HuH-7.5 (cell line): ENCODE measurements around the gene EPPIN.
"Not testable (repeated sequence)": the region's sequence is repeated elsewhere in the genome, so short reads cannot be mapped to it uniquely, and the experiment has no call there.

Experiments
- DNase-seq: peaks from one replicate; pipeline ENCODE4 v3.0.0; 2011; ENCODE audit warnings: low spot score

The EPPIN gene

DNA sequence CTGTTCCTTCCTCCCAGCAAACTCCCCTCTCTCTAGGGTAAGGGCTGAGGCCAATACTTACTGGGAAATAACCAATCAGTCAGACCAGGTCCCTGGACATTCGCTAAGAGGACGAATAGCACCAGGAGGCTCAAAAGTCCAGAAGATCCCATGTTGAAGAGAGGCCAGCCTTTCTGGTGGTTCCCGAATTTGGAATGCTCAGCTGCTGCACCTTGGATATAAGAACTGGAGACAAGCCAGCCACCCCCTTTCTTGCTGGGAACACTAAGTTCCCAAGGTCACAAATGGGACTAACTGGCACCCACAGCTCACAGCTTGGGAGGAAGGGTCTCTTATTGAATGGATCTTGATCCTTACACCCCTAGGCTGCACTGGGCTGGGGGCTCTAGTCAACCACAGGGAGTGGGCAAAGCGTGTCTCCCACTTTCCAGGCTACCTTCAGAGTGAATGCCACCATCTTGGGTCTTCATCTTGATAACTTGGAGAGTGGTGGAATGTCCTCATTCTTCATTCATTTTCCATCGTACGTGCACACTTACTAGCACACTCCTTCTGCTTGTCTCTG lies at the start of gene EPPIN:
Gene EPPIN (minus strand): TSS at position 196 of the 565 bp plus-strand sequence. CDS start 44 bp downstream, at position 152.
- no peak for DNase-seq

- DNase-seq = no peak
Observed at GRCh38 chr20:45595235-45595634, 48.0 kb upstream of the EPPIN start.

DNA sequence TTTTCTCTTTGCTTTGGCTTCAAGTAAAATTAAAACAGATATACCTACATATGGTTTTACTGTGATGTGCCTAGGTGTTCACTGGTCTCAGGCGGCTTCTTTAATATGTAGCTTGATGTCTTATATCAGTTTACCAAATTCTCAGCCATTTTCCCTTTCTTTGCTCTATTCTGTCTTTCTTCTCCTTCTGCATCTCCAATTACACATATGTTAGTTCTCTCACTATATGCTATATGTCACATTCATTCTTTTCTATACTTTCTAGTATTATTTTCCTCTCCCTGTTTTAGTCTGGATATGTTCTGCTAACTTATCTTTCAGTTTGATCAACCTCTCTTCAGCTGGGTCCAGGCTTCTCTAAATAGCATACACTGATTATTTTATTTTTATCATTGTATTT lies 46.3 kb upstream of the EPPIN start:
- no peak for DNase-seq

GRCh38 chr20:45592574-45593189 lies 45.5 kb upstream of the EPPIN start:
- no peak for DNase-seq

DNA sequence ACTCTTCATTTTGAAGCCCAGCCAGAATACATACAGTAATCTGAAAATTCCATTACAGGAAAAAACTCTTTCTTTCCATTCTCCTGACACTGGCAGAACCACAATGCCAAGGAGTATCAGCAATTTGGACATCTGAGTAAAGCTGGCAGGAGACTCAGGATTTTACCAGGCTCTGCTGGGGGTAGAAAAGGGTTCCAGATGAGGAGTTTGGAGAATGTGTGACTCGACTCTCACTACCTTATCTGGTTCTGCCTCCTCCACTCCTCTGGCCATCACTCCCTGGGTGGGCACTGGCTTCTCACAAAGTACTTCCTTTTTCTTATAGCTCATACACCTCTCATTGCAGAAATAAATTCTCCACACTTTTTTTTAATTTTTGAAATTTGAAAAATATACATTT lies 42.5 kb upstream of the EPPIN start:
- DNase-seq = no peak

- no peak for DNase-seq
Observed at GRCh38 chr20:45588800-45589199, 41.6 kb upstream of the EPPIN start.

- DNase-seq = not testable (repeated sequence)
Observed at GRCh38 chr20:45585986-45586385, 38.8 kb upstream of the EPPIN start.

GRCh38 chr20:45584294-45584693 lies 37.1 kb upstream of the EPPIN start:
- not testable (repeated sequence) for DNase-seq

DNA sequence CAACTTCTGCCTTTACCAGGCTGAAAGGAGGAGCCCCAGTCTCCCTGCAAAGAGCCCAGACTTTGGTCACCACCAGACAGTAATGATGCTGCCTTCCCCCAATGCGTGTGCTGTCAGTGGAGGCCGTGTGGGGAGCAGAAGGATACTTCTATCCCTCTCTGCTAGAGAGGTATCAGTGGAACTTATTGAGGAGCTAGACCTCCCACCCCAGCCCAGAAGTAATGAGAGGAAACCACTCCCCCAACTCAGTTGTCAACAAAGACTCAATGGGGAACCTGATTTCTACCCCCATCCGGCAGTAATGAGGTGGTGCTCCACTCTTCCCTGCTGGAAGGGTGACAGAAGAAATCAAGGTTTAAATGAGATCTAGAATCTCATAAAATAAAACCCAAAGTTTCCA lies 36.3 kb upstream of the EPPIN start:
- no peak for DNase-seq

DNA sequence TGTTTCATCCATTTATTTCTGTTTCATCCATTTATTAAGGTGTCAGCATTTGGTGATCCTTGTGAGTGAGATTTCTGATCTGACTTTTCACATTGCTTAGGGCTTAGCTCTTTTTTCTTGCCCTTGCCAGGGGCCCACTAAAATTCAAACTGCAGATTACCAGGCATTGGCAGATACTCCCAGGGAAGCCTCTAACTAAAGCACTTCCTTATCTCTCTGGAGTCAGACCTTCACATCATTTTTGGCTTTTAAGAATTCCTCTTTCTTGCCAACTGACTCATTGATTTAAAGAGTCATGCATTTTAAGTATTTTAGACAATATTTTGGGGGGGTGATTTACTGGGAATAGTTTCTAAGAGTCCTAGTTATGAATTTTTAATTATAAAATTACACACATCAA lies 34.5 kb upstream of the EPPIN start:
- no peak for DNase-seq

DNA sequence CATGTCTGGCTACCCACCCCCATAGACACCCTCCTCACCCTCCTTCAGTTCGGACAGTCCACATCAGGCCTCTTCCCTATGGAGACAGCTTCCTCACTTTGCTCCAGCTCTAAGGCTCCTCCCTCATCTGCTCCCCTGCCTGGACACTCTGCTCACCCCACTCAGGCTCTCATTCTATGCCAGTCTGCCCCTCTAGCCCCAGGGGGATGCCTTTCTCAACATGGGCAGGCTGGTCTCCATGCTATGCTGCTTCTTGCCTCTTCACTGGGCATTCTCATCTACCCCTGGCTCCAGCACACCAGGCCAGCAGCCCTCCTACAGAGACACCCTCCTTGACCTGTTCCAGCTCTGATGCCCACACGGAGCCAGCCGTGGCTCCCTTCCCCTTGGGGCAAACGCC lies 32.0 kb upstream of the EPPIN start, which contains the start of gene WFDC8:
Gene WFDC8 (minus strand): TSS at position 101 of the 400 bp plus-strand sequence. CDS start 37 bp downstream, at position 64.
- no peak for DNase-seq

- no peak for DNase-seq
Observed at GRCh38 chr20:45578231-45578630, 31.0 kb upstream of the EPPIN start.

DNA sequence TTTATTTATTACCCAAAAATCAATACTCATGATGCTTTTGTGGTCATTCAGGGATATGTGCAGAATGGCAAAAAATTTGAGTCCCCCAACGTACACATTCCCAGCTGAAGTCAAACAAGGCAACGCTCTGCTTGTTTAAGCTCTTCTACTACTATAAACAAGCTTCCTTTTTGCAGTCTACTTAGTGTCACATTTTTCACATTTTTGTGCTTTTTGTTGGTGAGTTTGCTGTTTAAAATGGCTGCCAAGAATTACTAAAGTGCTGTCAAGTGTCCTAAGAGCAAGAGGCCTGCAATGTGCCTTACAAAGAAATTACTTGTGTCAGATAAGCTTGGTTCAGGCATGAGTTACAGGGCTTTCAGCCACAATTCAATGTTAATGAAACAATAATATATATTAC lies 29.8 kb upstream of the EPPIN start:
- no peak for DNase-seq

- no peak for DNase-seq
Observed at GRCh38 chr20:45575931-45576330, 28.7 kb upstream of the EPPIN start.

- not testable (repeated sequence) for DNase-seq
Observed at GRCh38 chr20:45569650-45570049, 22.4 kb upstream of the EPPIN start.

- DNase-seq = no peak
Observed at GRCh38 chr20:45564760-45565276, 17.6 kb upstream of the EPPIN start.

DNA sequence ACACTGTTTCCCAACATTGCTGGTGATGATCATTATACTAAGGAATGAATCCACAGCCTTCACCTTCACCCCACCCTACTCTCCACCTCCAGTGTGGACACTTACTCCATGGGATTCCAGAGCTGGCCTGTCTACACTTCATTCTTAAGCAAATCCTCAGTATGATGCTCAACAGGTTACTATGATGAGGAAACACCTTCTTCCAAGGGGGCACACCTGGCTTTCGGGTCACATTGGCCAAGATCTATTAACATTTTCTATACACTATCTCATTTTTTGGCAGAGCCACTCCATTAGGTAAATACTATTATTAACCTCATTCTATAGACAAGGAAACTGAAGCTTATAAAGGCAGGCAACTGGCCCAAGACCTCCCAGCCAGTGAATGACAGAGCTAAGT lies 8.0 kb upstream of the EPPIN start:
- no peak for DNase-seq

DNA sequence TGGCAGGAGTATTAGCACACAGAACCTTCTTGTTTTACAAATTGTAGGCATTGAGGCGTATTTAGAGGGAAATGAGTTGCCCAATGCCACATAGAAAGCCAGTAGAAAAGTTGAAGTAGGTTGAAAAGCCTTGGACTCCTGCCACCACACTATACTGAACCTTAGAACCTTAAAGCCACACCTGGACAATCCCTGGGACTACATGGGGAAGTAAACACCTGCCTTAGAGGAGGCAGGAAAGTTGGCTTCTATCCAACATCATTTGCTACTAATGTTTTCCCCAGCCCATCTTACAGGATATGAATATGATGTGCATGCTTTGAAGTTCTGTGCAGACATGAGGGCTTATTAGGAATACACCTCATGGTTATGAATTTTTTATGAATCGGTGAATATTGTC lies 5.3 kb upstream of the EPPIN start:
- no peak for DNase-seq

GRCh38 chr20:45550765-45551164 lies 3.6 kb upstream of the EPPIN start:
- DNase-seq = no peak

GRCh38 chr20:45548410-45548809 lies 1.2 kb upstream of the EPPIN start:
- no peak for DNase-seq

GRCh38 chr20:45545754-45546453 lies 1.3 kb downstream of the EPPIN start:
- no peak for DNase-seq

GRCh38 chr20:45545351-45545750 lies 1.9 kb downstream of the EPPIN start:
- DNase-seq = no peak

DNA sequence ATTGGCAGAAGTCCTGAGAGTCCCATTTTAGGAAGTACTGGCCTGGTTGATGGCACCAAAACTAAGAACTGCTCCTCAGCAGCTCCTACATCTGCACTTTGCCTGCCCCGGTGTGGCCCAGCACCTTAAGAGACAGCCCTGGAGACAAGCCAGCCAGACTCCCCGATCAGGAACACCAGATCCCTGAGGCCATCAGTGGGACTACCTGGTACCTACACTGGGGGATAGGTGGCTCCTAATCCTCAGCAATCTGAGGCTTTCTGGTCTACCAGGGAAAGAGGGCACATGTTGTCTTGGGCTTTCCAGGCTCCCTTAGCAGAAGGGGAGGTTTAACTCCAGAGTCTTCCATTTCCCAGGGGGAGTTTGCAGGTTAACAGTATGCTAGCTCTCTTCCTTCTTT lies 7.8 kb downstream of the EPPIN start, which contains the start of gene WFDC6:
Gene WFDC6 (minus strand): TSS at position 101 of the 400 bp plus-strand sequence. CDS start 75 bp downstream, at position 26.
- no peak for DNase-seq
